ENCODE data around the gene PANK4.

Gene PANK4

GRCh38 chr1:2494323-2494693 is 32.1 kb downstream of the PANK4 start:
- no peak for DNase-seq

- DNase-seq, result no peak
Measured at GRCh38 chr1:2493691-2494322, 32.6 kb downstream of the PANK4 start.

GRCh38 chr1:2493218-2493617 is 33.2 kb downstream of the PANK4 start:
- no peak for DNase-seq

- no peak for DNase-seq
Measured at GRCh38 chr1:2492091-2492490, 34.3 kb downstream of the PANK4 start.

GRCh38 chr1:2489615-2490014 is 36.8 kb downstream of the PANK4 start:
- no peak for DNase-seq

GRCh38 chr1:2488688-2489087 is 37.7 kb downstream of the PANK4 start:
- no peak for DNase-seq

GRCh38 chr1:2486558-2486957 is 39.8 kb downstream of the PANK4 start:
- no peak for DNase-seq

- no peak for DNase-seq
Measured at GRCh38 chr1:2486041-2486440, 40.4 kb downstream of the PANK4 start.

GRCh38 chr1:2483970-2484369 is 42.4 kb downstream of the PANK4 start:
- DNase-seq, result no peak

GRCh38 chr1:2483026-2483425 is 43.4 kb downstream of the PANK4 start:
- DNase-seq, result no peak

GRCh38 chr1:2482588-2482987 is 43.8 kb downstream of the PANK4 start:
- DNase-seq, result no peak

GRCh38 chr1:2481885-2482284 is 44.5 kb downstream of the PANK4 start:
- DNase-seq, result no peak

GRCh38 chr1:2480986-2481364 is 45.4 kb downstream of the PANK4 start:
- DNase-seq, result no peak

GRCh38 chr1:2480236-2480985 is 46.0 kb downstream of the PANK4 start:
- no peak for DNase-seq

- no peak for DNase-seq
Measured at GRCh38 chr1:2479618-2480017, 46.8 kb downstream of the PANK4 start.

GRCh38 chr1:2479186-2479585 is 47.2 kb downstream of the PANK4 start:
- DNase-seq, result no peak

GRCh38 chr1:2477791-2478499 is 48.5 kb downstream of the PANK4 start:
- no peak for DNase-seq

GRCh38 chr1:2477309-2477708 is 49.1 kb downstream of the PANK4 start:
- DNase-seq, result no peak

- no peak for DNase-seq
Measured at GRCh38 chr1:2476061-2476999, 50.1 kb downstream of the PANK4 start, which contains the start of gene PLCH2. PLCH2 (plus strand) TSS chr1:2476289; CDS start chr1:2476589, 300 bp downstream.

- no peak for DNase-seq
Measured at GRCh38 chr1:2475571-2475970, 50.8 kb downstream of the PANK4 start.

GRCh38 chr1:2474933-2475371 is 51.4 kb downstream of the PANK4 start:
- DNase-seq, result no peak

- DNase-seq, result no peak
Measured at GRCh38 chr1:2474104-2474844, 52.1 kb downstream of the PANK4 start.
